GM13976 (cell line): Measurements from ENCODE around the gene SAA4.
A peak's percentile ranks its signal among the peaks of the same experiment; 100 is the strongest.
"Not testable (repeated sequence)": the region's sequence is repeated elsewhere in the genome, so short reads cannot be mapped to it uniquely, and the experiment has no call there.

Source experiments
- DNase-seq: peaks from one replicate; pipeline ENCODE4 v3.0.0; 2012; ENCODE audit warnings: low spot score
- CTCF ChIP-seq: IDR thresholded peaks from 2 replicates; pipeline ENCODE4 v1.5.1; 2012; ENCODE audit warnings: borderline replicate concordance, mild to moderate bottlenecking; ENCODE audit not compliant: insufficient read depth; ENCODE audit errors: extremely low read depth, missing control alignments, control extremely low read depth
- in situ Hi-C: fragments of 300-500 bp; cut with MboI; formaldehyde crosslinking; loops from one replicate; pipeline ENCODE4 v1.12.0; 2022; ENCODE audit warnings: low sequenced_read_pairs, mixed read lengths, inconsistent platforms; ENCODE audit not compliant: unreplicated experiment

SAA4 gene

GRCh38 chr11:18270102-18270501 lies 33.5 kb upstream of the SAA4 start:
- DNase-seq = no peak
- in situ Hi-C loops = no loop called here
- no peak for TF ChIP-seq CTCF

GRCh38 chr11:18269252-18269651 lies 32.6 kb upstream of the SAA4 start:
- DNase-seq, in situ Hi-C loops: not testable (repeated sequence)

GRCh38 chr11:18267335-18268133 lies 30.9 kb upstream of the SAA4 start:
- in situ Hi-C loops, DNase-seq: not testable (repeated sequence)

- TF ChIP-seq CTCF = no peak
- in situ Hi-C loops = no loop called here
- no peak for DNase-seq
Observed at GRCh38 chr11:18265949-18266348, 29.3 kb upstream of the SAA4 start, which contains the start of gene SAA1. Gene SAA1 (plus strand): TSS chr11:18266264. CDS start chr11:18266888, 624 bp downstream.

GRCh38 chr11:18264677-18265555 lies 28.3 kb upstream of the SAA4 start:
- TF ChIP-seq CTCF = no peak

GRCh38 chr11:18264035-18264434 lies 27.4 kb upstream of the SAA4 start:
- DNase-seq = peak; percentile 40
- in situ Hi-C loops = no loop called here
- TF ChIP-seq CTCF = no peak

More at GRCh38 chr11:18264677-18265555, 28.3 kb upstream of the SAA4 start:
- in situ Hi-C loops = no loop called here
- no peak for DNase-seq

- in situ Hi-C loops, DNase-seq: not testable (repeated sequence)
Observed at GRCh38 chr11:18262681-18263350, 26.2 kb upstream of the SAA4 start.

GRCh38 chr11:18261721-18262120 lies 25.1 kb upstream of the SAA4 start:
- no peak for DNase-seq
- in situ Hi-C loops = no loop called here
- no peak for TF ChIP-seq CTCF
